ENCODE measurements around the gene G3BP1.
"Not testable (repeated sequence)": the region's sequence is repeated elsewhere in the genome, so short reads cannot be mapped to it uniquely, and the experiment has no call there.

Gene G3BP1

DNA sequence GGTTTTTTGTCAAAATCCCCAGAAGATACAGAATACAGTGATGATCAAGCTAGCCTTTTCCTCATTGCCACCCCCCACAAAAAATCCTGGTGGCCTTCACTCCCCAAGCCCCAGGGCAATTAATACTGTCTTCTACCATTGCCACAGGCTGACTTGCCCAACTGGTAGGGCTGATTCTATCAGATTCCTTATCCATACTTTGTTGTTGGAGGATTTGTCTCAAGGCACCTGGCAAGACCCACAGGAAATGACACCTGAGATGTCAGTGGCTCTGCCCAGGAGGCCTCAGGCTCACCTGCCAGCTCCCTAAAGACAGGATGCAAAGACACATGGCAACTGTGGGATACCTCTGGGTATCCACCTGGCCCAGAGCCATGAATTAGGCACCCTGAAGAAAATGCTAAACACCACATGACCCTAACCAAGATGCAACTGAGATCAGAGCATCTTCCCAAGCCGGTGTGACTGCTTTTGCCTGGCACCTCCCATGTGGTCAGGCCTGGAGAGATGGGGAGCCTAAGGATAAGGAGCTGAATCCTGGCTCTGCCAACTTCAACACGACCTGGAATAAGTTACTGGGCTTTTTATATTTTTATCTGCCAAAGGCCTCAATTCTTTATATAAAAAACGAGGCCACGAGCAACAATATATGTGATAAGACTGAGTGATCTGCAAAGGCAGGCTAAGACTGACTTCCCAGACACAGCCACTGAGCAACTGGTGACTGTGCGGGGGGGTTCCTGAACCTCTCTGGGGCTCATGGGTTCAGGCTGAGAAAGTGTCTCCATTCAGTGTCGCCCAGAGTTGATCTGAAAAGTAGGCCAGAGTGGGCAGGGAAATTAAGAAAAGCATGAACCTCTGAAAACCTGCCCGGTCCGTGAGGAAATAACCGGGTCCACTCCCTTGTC, 14.3 kb upstream of the G3BP1 start:
- peak in 1 of 5 donors; percentile 13 for DNase-seq

DNA sequence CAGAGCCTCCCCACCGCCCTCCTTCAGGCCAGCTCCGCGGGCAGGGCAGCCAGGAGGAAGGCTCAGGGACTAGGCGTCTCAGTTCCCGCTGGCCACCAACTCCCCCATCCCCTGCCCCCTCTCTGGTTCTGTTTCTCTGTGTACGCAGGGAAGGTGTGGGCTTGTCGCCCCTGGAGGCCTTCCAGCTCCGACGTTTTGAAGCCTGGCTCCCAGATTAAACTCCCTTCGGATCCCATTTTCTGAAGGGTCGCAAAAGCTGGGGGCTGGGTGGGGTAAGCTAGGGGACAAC, 13.7 kb upstream of the G3BP1 start:
- no peak for DNase-seq

DNA sequence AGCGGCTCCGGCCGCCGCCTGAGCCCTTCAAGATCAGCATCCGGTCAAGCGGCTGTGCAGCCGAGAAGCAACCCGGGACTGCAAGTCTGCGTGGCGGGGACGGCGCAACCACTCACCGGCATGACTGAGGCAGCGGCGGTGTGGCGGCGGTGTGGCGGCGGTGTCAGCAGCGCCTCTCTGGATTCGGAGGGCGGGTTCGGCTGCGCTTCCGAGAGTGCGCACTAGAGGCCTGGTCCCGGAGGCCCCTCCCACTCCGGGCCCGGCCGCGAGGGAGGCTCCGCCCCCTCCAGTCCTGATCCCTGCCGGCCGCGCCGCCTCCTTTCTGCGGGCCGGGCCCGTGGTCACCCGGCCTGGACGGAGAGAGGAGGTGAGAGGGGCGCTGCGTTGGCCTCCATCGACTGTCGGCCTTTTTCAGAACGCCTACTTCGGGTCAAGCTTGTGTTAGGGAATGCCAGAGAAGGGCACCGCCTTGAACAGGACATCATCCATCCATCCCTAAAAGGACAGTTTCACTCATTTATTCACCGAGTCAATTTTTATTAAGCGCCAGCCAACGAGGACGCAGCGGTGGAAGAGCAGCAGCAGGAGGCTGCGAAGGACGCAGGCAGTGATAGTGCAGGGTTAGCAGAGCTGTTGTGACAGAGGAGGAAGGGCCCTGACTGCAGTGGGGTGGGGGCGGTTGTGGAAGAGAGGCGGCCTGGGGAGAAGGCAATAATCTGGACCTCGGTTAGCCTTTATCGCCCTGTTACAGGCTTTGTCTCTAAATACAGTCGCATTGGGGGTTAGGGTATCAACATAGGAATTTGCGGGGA, 13.1 kb upstream of the G3BP1 start, which contains the start of gene ATOX1:
TSS of gene ATOX1 (minus strand) at position 202 of the 812 bp plus-strand sequence. CDS start at position 122, 80 bp downstream.
- DNase-seq = peak; percentile 82 to 91 (median 89)

DNA sequence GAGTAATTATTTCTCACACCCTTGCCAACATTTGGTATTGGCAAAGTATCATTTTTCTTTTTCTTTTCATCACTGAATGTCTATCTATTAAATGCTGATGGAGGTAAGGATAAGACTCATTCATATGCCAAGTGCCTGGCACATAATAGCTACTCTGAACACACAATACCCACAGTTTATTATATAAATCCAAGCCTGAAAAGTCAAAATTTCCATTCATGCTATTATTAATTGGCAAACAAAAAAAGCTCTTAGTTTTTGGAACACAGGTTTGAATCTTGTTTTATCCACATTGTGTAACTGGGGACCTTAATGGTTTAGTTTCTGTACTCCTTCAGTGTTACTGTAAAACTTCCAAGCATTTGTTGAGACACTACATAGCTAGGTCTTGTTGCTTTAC, 7.0 kb upstream of the G3BP1 start:
- DNase-seq = no peak

DNA sequence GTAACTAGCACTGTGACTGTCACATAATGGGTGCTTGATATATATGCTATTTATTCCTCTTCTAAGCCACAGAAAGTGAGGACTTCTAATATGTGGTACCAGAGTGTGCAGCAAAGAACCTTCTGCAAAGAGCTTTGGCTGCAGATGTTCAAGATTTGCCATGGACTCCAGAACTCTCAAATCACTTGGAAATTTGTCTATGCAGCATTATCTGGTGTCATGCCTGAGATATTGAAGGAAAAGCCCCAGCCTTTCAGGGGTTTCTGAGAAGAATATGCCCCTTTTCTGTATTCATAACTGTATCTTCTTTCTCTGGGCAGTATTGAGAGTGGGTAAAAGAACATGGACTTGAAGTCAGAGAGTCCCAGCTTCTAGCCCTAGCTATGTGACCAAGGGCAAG, 4.8 kb upstream of the G3BP1 start:
- no peak for DNase-seq

DNA sequence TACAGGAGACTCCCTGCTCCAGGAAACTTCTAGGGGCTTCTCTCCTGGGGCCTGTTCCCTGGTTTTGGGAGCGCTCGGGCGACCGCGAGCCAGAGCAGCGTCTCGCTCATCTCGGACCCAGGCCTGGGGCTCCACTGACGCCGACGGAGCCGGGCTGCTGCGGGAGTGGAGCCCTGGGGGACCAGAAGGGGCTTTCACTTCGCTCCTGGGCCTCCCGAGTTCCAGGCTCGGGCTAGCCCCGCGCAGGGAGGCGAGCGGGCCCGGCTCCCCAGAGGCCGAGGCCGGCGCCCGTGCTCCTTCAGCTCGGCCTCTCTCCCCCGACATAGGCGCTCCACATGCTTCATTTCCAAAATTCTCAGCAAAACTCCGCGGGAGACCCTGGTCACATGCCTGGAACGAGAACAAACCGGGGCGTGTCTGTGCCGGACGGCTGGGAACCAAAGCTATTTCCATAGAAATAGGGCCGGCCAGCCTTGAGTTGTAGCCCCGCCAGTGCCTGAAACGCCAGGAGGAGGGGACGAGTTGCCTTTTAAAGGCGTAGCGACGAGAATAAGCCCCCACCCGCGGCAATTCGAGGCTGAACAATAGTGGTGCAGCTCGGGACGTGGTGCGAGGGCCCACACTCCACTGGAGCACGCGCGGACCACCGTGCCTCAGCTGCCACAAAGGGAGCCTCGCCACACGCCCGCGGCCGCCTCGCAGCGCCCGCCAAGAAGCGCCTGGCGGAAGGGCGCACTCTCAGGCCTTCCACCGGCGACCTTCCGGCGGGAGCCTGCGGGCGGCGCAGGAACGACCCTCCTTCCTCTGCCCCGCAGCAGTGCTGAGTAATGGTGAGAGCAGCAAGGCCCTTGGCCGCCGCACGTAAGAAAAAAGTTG, 1.1 kb upstream of the G3BP1 start:
- DNase-seq = peak in 2 of 5 donors; percentile 8 to 49

DNA sequence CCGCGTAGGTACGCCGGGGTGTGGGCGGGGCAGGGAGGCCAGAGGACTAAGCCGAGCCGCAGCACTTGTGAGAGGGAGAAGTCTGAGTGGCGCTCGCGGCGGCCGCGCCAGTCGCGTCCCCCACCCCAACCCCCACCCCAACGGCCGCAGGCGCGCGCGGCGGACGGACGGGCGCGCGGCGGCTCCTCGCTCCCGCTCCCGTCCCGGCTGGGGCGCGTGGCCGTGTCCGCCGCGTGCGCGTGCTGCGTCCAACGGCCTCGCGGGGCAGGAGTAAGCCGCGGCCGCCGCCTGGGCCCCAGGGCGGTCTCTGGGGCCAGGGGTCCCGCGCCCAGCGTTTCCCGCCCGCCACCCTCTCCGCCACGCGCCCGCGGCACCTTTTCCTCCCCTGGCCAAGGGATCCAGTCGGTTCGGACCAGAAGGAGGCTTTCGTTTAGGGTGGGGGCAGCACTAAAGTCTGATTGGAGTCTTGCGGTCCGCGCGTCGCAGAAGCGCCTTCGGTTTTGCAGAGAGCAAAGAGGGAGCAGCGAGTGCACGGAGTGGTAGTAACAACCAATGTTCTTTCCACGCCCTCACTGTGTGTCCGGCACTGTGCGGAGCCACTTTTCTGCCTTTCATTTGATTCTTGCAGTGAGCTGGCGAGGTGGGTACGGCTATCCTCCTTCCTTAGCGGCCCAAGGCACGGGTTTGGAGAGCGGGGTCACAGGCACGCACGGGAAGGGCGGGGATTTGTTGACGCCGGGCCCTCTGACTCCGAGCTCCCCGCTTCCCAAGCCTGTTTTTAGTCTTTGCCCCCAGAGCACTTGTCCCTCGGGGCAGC, 483 bp downstream of the G3BP1 start:
- DNase-seq = peak in 3 of 5 donors; percentile 13 to 58 (median 32)

DNA sequence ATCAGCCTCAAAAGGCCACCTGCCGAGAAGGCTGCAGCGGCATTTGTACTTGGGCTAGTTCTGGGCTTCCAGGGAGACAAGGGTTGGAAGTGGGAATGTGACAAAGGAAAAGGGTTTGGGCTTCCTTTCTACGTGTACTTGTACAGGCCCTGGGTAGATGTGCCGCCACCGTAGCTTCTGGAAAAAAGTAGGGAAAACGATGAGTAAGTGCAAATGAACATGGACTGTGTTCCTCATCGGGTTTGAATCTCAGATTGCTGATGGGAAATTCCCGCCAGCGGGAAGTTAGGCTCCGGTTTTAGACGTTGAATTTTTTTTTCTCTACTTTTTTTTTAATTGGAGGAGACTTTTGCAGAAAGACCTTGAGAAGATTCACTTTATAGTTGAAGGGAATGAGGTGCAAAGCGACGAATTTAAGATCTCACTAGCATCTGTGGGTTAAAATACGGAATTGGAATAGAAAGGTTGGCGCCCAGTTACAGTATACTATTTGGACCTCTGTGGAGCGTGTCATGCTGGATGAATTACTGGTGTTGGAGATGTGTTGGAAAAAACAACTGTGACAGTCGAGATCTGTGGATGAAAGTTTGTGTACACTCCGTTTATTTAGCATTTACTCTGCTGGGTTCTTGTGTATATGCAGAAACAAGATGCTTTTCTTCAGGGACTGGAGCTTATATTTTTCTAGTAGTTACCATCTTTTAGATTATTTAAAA, 1.2 kb downstream of the G3BP1 start:
- DNase-seq = no peak

DNA sequence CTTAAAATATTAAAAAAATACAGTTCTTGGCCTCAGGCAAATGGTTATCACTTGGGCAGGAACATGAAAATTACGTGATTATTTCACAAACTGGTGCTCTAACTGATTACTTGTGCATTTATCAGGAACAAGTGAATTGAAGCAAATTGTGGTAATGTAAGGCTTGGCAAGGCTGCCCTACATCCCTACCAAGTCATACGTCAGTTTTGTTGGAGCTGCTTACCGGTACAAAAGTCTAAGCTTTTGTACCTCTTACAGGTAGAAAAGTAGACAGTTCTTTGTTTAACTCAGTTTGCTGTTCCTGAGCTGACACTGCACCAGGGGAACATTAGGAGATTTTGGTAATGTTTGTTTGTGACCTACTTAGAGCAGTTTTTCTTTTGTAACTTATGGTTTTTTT, 2.2 kb downstream of the G3BP1 start:
- no peak for DNase-seq

DNA sequence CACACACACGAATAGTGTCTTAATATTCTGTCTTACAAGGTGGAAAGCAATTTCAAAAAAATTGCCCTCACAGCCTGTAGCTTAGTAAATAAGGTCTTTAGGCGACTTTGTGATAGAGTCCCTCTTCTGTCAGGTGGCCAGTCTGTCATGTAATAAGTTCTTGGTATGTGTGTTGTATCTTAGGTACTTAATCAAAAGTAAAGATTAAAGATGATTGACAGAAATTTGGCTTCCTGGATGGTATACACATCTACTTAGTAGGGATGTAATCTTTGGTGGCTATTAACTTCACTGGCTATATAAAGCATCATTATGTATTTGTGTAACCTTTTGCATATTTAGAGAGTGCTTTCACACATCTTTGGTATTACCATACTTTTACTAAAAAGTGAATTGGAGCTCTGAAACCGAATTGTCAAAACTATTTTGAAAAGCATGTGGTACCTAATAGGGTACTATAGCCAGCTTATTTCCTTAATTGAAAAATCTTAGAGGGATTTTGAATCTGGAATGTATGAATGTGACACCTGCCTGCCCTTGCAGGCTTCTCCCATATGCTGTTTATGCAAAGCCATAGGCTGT, 3.4 kb downstream of the G3BP1 start:
- DNase-seq = no peak

DNA sequence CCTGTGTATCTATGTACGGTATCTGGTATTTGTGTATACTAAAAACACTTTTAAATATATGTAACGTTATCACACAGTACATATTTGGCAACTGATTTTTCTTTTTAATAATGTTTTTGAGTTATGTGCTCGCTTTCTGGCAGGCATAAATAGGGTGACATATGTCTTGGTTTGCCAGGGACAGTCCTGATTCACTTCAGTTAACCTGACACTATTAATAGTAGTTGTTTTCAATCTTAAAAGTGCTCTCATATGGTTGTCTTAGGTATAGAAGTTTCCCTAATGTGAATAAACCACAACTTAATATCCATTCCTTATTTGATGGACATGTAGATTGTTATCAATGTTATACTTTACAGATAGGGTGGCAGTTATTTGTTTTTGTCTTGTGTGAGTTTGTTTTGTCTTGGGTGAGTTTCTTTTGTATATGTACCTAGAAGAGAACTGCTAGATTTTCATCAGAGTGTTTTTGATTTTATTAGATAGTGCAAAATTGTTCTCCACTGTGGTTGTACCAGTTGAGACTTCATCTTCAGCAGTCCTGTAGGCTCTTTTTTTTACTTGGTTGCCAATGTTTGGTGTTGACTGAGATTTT, 7.9 kb downstream of the G3BP1 start:
- DNase-seq = no peak

DNA sequence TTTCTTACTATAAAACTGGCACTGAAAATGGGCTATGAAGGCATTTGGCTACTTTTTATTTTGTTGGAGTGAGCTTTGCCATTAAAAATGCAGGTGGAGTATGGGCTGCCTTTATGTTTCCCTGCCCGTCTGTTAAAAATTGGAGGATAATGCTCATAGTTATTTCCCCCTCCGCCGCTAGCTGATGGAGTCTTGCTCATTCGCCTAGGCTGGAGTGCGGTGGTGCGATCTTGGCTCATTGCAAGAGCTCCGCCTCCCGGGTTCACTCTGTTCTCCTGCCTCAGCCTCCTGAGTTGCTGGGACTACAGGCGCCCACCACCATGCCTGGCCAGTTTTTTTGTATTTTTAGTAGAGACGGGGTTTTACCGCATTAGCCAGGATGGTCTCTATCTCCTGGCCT, 8.6 kb downstream of the G3BP1 start:
- DNase-seq = no peak

DNA sequence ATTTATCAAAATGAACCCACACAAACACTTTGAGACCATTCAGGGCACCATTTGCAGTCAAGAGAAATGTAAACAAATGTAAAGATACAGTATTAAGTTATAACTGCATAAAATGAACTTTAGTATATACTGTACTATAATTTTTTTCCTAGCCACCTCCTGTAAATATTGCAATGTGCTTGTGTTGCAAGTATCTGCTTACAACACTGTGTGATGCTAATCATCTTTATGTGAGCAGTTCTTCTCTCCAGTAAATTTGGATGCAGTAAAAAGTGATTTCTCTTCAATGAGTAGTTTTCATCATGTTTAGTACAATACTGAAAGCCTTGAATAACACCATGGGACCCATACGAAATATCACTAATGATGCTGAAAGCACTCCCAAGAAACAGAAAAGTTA, 9.4 kb downstream of the G3BP1 start:
- no peak for DNase-seq

DNA sequence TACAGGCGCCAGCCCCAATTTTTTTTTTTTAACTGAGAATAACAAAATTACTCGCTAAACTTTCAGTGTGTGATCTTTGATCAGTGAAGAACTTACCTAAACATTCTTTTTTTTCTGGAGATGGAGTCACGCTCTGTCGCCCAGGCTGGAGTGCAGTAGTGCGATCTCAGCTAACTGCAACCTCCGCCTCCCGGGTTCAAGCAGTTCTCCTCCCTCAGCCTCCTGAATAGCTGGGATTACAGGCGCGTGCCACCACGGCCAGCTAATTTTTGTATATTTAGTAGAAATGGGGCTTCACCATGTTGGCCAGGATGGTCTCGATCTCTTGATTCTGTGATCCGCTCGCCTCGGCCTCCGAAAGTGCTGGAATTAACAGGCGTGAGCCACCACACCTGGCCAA, 11.9 kb downstream of the G3BP1 start:
- DNase-seq = not testable (repeated sequence)

DNA sequence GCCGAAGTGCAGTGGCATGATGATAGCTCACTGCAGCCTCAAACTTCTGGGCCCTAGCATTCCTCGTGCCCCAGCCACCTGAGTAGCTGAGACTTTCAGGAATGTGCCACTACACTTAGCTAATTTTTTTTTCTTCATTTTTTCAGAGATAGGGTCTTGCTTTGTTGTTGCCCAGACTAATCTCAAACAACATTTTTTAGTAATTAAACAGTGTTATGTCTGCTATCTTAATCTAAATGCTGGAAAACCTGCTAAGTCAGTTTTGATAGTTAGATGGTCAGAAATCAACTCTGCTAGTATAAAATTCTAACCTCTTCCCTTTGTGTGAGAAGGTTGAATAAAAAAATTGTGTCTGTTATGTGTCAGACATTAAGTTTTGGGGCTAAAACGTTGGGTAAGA, 12.4 kb downstream of the G3BP1 start:
- no peak for DNase-seq

DNA sequence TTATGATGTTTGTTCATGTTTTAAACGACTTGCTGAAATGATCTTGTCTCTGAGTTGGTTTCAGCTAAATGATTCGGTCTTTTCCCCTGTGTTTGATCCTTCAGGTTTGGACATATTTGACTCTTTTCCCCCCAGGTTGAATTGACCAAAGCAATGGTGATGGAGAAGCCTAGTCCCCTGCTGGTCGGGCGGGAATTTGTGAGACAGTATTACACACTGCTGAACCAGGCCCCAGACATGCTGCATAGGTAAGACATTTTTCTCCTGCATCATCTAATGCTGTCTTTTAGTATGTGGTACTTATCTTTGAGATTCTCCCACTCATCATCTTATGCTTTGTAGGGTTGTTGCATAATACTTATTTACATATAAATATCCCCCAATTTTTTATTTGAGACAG, 14.7 kb downstream of the G3BP1 start:
- DNase-seq = no peak

DNA sequence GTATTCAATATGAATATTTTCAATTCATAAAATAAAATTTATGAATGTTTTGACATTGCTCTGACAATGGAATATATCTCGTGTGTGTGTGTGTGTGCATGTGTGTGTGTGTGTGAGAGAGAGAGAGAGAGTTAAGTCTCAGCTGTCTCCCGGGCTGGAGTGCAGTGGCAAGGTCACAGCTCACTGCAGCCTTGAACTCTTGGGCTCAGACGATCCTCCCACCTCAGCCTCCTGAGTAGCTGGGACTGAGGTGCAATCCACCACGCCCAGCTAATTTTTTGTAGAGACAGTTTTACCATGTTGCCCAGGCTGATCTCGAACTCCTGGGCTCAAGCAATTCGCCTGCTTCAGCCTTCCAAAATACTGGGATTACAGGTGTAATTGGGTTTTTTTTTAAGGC, 16.1 kb downstream of the G3BP1 start:
- DNase-seq = no peak

DNA sequence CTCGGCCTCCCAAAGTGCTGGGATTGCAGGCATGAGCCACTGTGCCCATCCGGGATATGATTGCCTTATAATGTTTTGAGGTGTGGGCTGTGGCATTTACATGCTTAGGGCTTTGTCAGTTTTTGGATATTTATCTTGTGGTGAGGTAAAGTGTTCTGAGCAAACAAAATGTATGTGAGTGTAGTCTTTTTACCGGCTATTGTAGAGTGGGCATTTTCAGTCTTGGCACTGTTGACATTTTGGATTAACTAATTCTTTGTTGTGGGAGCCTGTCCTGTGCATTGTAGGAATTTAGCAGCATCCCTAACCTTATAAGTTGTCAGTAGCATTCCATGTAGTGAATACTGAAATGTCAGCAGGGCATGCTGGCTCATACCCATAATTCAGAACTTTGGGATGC, 21.6 kb downstream of the G3BP1 start:
- no peak for DNase-seq

DNA sequence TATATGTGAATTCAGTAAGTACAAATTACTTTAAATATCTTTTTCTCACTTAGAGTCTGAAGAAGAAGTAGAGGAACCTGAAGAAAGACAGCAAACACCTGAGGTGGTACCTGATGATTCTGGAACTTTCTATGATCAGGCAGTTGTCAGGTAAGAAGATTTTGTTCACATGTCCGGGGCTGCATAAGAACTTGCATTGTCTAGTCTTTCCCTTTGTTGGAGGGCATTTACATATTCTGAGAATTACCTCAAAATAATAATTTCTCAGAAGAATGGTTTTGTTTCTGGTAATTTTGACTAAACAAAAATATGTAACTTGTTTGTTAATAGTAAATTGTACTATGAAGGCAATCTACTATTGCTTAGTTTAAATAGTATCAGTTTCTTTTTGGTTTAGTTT, 23.7 kb downstream of the G3BP1 start:
- DNase-seq = no peak

DNA sequence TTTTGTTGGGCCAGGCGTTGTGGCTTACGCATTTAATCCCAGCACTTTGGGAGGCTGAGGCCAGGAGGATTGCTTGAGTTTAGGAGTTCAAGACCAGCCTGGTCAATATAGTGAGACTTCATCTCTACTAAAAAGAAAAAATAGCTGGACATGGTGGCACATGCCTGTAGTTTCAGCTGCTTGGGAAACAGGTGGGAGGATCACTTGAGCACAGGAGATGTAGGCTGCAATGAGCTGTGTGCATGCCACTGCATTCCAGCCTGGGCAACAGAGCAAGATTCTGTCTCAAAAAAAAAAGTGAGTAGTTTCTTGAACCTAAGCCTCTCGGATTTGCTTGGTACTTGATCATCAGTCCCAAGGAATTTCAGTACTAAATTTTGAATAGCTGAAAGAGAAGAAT, 26.9 kb downstream of the G3BP1 start:
- no peak for DNase-seq

DNA sequence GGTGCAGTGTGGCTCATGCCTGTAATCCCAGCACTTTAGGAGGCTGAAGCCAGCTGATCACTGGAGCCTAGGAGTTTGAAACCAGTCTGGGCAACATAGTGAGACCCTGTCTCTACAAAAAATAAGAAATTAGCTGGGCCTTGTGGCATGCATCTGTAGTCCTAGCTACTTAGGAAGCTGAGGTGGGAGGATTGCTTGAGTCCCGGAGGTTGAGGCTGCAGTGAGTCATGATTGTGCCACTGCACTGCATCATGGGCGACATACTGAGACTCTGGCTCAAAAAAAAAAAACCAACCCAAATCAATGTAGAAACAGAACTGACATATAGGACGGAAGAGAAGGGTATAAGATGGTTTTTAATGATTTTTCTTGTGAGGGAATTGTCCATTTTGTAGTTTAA, 27.7 kb downstream of the G3BP1 start:
- DNase-seq = no peak
